ENCODE results near the gene AKT1.

- TF ChIP-seq CTCF (IDR thresholded peaks at IDR 0.05) (no peak), POLR2A (IDR thresholded peaks at IDR 0.05) (no peak)
These were observed 1.4 kb downstream of the AKT1 start for GRCh38 chr14:104794099-104794498.
